ENCODE measurements around the gene DAAM2. TPM values are rescaled to one million over a fixed set of nuclear protein-coding genes. Genes with fewer than 3 reads are reported as not detected.

Gene DAAM2
- total and polyA plus RNA-seq, 4 experiments from 2014 or later, result not detected

GRCh38 chr6:39791311-39791710 is 865 bp upstream of the DAAM2 start:
- no peak overlapping the region for H3K27ac ChIP-seq (ENCODE audit: low read depth, low read length)
- Mint-ChIP-seq H3K27ac (no peak overlapping the region), H3K4me1 (no peaks in the 10 kb centered on the region), H3K4me3 (no peak overlapping the region), H3K27me3 (peaks cover 31 to 39% of the 10 kb centered on the region in 2 donors), H3K36me3 (no peaks in the 10 kb centered on the region), H3K9me3 (peaks cover 0 to 2% (median 0%) of the 10 kb centered on the region in 8 donors)
- no peaks in the 10 kb centered on the region for H3K9me3 ChIP-seq (ENCODE audit: control insufficient read depth in 1 of 2, low read length in 2 of 2)
- intact Hi-C loops (cut with micrococcal nuclease), result no loop called here
- H3K36me3 ChIP-seq (ENCODE audit: insufficient read depth, low read length), result no peaks in the 10 kb centered on the region
- DNase-seq, result no peak
- ChIA-PET CTCF (ENCODE audit: partially characterized antibody) (no interaction called here), POLR2A (ENCODE audit: partially characterized antibody) (no interaction called here)
- peaks cover 9% of the 10 kb centered on the region for H3K27me3 ChIP-seq (ENCODE audit: insufficient read depth, low read length)
- H3K4me3 ChIP-seq (ENCODE audit: low read length in 2 of 2), result no peak overlapping the region
- no peaks in the 10 kb centered on the region for H3K4me1 ChIP-seq (ENCODE audit: insufficient read depth, low read length)

GRCh38 chr6:39792540-39793450 is 619 bp downstream of the DAAM2 start:
- no peak overlapping the region for H3K4me3 ChIP-seq (ENCODE audit: low read length in 2 of 2)

GRCh38 chr6:39793516-39793915 is 1.3 kb downstream of the DAAM2 start:
- Histone ChIP-seq H3K9me3 (ENCODE audit: control insufficient read depth in 1 of 2, low read length in 2 of 2) (no peaks in the 10 kb centered on the region), H3K27ac (ENCODE audit: low read depth, low read length) (no peak overlapping the region), H3K4me3 (ENCODE audit: low read length in 2 of 2) (no peak overlapping the region), H3K36me3 (ENCODE audit: insufficient read depth, low read length) (no peaks in the 10 kb centered on the region), H3K27me3 (ENCODE audit: insufficient read depth, low read length) (peaks cover 9% of the 10 kb centered on the region), H3K4me1 (ENCODE audit: insufficient read depth, low read length) (no peaks in the 10 kb centered on the region)
- H3K27me3 Mint-ChIP-seq, result peaks cover 28 to 36% of the 10 kb centered on the region in 2 donors
- no peak for DNase-seq
- H3K36me3 Mint-ChIP-seq, result no peaks in the 10 kb centered on the region
- H3K4me3 Mint-ChIP-seq, result no peak overlapping the region
- peaks cover 0 to 2% (median 0%) of the 10 kb centered on the region in 8 donors for H3K9me3 Mint-ChIP-seq
- intact Hi-C loops (cut with micrococcal nuclease), result no loop called here
- H3K27ac Mint-ChIP-seq, result no peak overlapping the region
- ChIA-PET CTCF (ENCODE audit: partially characterized antibody) (no interaction called here), POLR2A (ENCODE audit: partially characterized antibody) (no interaction called here)
- no peaks in the 10 kb centered on the region for H3K4me1 Mint-ChIP-seq

More at GRCh38 chr6:39792540-39793450, 619 bp downstream of the DAAM2 start:
- no peak overlapping the region for H3K27ac ChIP-seq (ENCODE audit: low read depth, low read length)
- ChIA-PET POLR2A (ENCODE audit: partially characterized antibody) (no interaction called here), CTCF (ENCODE audit: partially characterized antibody) (no interaction called here)
- Mint-ChIP-seq H3K27me3 (peaks cover 29 to 39% of the 10 kb centered on the region in 2 donors), H3K9me3 (peaks cover 0 to 2% (median 0%) of the 10 kb centered on the region in 8 donors), H3K27ac (no peak overlapping the region), H3K4me1 (no peaks in the 10 kb centered on the region), H3K4me3 (peak overlapping the region in 1 of 8 donors; percentile 26), H3K36me3 (no peaks in the 10 kb centered on the region)
- no peaks in the 10 kb centered on the region for H3K36me3 ChIP-seq (ENCODE audit: insufficient read depth, low read length)
- no peaks in the 10 kb centered on the region for H3K9me3 ChIP-seq (ENCODE audit: control insufficient read depth in 1 of 2, low read length in 2 of 2)
- no peaks in the 10 kb centered on the region for H3K4me1 ChIP-seq (ENCODE audit: insufficient read depth, low read length)
- DNase-seq, result no peak
- H3K27me3 ChIP-seq (ENCODE audit: insufficient read depth, low read length), result peaks cover 9% of the 10 kb centered on the region
- intact Hi-C loops (cut with micrococcal nuclease), result no loop called here

GRCh38 chr6:39794231-39794630 is 2.1 kb downstream of the DAAM2 start:
- intact Hi-C loops (cut with micrococcal nuclease), result no loop called here
- Histone ChIP-seq H3K4me3 (ENCODE audit: low read length in 2 of 2) (no peak overlapping the region), H3K4me1 (ENCODE audit: insufficient read depth, low read length) (no peaks in the 10 kb centered on the region), H3K9me3 (ENCODE audit: control insufficient read depth in 1 of 2, low read length in 2 of 2) (no peaks in the 10 kb centered on the region), H3K36me3 (ENCODE audit: insufficient read depth, low read length) (no peaks in the 10 kb centered on the region), H3K27me3 (ENCODE audit: insufficient read depth, low read length) (peaks cover 9% of the 10 kb centered on the region), H3K27ac (ENCODE audit: low read depth, low read length) (no peak overlapping the region)
- Mint-ChIP-seq H3K27ac (no peak overlapping the region), H3K9me3 (peaks cover 0 to under 1% (median 0%) of the 10 kb centered on the region in 8 donors), H3K4me3 (no peak overlapping the region), H3K27me3 (peaks cover 26 to 36% of the 10 kb centered on the region in 2 donors), H3K36me3 (no peaks in the 10 kb centered on the region), H3K4me1 (no peaks in the 10 kb centered on the region)
- CTCF ChIA-PET (ENCODE audit: partially characterized antibody), result no interaction called here
- DNase-seq, result no peak
- POLR2A ChIA-PET (ENCODE audit: partially characterized antibody), result no interaction called here

GRCh38 chr6:39797751-39798150 is 5.6 kb downstream of the DAAM2 start:
- H3K36me3 ChIP-seq (ENCODE audit: insufficient read depth, low read length), result no peaks in the 10 kb centered on the region
- H3K9me3 ChIP-seq (ENCODE audit: control insufficient read depth in 1 of 2, low read length in 2 of 2), result no peaks in the 10 kb centered on the region
- intact Hi-C loops (cut with micrococcal nuclease), result no loop called here
- POLR2A ChIA-PET (ENCODE audit: partially characterized antibody), result no interaction called here
- no peak overlapping the region for H3K27ac ChIP-seq (ENCODE audit: low read depth, low read length)
- Mint-ChIP-seq H3K27me3 (peaks cover 19 to 26% of the 10 kb centered on the region in 2 donors), H3K4me3 (no peak overlapping the region), H3K4me1 (no peaks in the 10 kb centered on the region), H3K9me3 (no peaks in the 10 kb centered on the region), H3K36me3 (no peaks in the 10 kb centered on the region), H3K27ac (no peak overlapping the region)
- peaks cover 9% of the 10 kb centered on the region for H3K27me3 ChIP-seq (ENCODE audit: insufficient read depth, low read length)
- no peak overlapping the region for H3K4me3 ChIP-seq (ENCODE audit: low read length in 2 of 2)
- DNase-seq, result no peak
- CTCF ChIA-PET (ENCODE audit: partially characterized antibody), result no interaction called here
- H3K4me1 ChIP-seq (ENCODE audit: insufficient read depth, low read length), result no peaks in the 10 kb centered on the region

- no peak overlapping the region for H3K4me3 Mint-ChIP-seq
- Histone ChIP-seq H3K4me1 (ENCODE audit: insufficient read depth, low read length) (no peaks in the 10 kb centered on the region), H3K36me3 (ENCODE audit: insufficient read depth, low read length) (no peaks in the 10 kb centered on the region), H3K9me3 (ENCODE audit: control insufficient read depth in 1 of 2, low read length in 2 of 2) (no peaks in the 10 kb centered on the region), H3K4me3 (ENCODE audit: low read length in 2 of 2) (no peak overlapping the region), H3K27me3 (ENCODE audit: insufficient read depth, low read length) (no peaks in the 10 kb centered on the region), H3K27ac (ENCODE audit: low read depth, low read length) (no peak overlapping the region)
- intact Hi-C loops (cut with micrococcal nuclease), result no loop called here
- no peak for DNase-seq
- no peaks in the 10 kb centered on the region for H3K4me1 Mint-ChIP-seq
- ChIA-PET POLR2A (ENCODE audit: partially characterized antibody) (no interaction called here), CTCF (ENCODE audit: partially characterized antibody) (no interaction called here)
- no peaks in the 10 kb centered on the region for H3K9me3 Mint-ChIP-seq
- no peak overlapping the region for H3K27ac Mint-ChIP-seq
- H3K36me3 Mint-ChIP-seq, result no peaks in the 10 kb centered on the region
- peaks cover 6 to 10% of the 10 kb centered on the region in 2 donors for H3K27me3 Mint-ChIP-seq
These were observed 8.2 kb downstream of the DAAM2 start for GRCh38 chr6:39800034-39801032.

Measured in CD4-positive, alpha-beta memory T cell (primary cell).